K562 treated with DMSO at 1 percent for 24 hours (cell line): Measurements from ENCODE around the gene MIX23. TPM values are rescaled to one million over a fixed set of nuclear protein-coding genes. Genes with fewer than 3 reads are reported as not detected.

ENCODE experiments used
- total RNA-seq: library from RNA; unstranded; fragments of 300-600 nt; gene quantifications from 2 replicates; pipeline ENCODE4 v1.2.3, GENCODE V29; 2022; ENCODE audit warnings: low read depth; ENCODE audit not compliant: insufficient read depth

Gene MIX23
- total RNA-seq, result 17.5 and 19.8 TPM in 2 replicates

DNA sequence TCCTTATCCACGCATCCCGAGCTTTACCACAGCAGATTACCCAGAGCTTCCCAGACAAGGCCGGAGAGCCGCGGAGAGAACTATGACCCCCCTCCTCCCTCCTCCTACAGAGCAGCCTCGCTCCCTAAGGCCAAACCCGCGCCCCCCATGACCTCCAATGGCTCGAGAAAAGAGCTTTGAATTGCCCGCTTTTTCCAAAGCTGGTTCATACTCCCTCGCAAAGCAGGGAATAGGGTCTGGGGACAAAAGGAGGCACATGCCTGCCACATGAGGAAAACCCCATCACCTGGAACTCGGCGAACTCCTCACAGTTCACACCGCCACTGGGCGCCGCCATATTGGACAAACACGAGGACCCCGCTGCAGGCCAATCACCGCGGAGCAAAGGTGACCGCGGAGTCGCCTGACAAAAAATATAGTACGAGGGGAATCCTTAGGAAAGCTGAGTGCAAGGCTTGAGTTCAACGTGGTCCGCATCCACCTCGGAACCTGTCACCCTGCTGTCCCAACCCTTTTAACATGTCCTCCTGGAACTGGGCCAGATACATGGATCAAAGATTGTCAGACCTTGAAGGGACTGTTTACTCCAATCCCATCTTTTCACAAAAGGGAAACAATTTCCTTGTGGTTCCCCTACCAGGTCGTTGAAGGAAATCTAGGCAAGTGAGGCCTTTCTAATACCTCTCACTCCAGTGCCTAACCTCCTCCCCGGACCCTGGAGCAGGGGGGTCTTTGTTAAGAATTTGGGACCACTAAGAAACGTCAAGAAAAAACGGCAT is at the start of gene MIX23:
TSS of gene MIX23 (minus strand) at position 344 of the 779 bp plus-strand sequence. CDS start at position 337, 7 bp downstream.

DNA sequence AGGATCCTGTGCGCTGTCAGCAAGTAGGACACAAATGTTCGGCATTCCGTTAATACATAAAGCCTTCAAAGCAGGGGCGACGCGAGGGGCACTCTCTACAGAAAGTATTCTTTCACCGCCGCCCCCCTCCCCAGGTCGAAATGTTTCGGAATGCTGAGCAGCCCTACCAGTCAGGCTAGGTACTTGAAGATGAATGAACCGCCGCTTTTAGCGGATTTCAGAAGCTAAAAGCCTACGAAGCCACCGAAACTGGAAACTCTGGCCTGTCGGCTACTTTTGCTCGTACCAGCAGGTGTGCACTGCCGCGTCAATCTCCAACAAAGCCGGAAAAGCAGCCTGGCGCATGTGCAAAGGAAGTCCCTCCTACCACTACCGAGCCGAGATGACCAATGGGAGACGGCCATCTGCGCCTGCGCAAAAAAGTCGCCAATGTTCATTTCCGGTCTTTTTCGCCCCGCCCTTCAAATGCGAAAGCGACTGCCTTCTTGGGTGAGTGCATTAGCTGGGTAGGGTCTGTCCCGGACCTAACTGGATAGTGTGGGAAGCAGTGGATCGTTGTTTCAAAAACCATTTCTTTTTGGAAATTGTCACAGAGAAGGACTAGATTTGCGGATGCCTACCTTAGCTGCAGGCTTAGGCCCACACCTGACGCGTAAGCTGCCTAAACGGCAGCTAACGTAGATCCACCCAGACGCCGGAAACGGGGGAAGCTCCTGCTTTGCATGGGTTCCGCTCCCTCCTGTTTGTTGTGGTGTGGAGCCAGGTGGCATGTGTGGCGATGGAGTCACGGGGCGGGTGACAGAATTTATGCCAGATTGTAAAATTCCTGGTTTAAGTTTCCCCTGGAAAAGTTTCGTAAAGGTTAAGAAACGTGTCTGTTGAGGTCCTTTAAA is 33.0 kb upstream of the MIX23 start, which contains the start of gene WDR5B:
TSS of gene WDR5B (minus strand) at position 301 of the 893 bp plus-strand sequence. CDS start 534 bp downstream, outside the sequence.

DNA sequence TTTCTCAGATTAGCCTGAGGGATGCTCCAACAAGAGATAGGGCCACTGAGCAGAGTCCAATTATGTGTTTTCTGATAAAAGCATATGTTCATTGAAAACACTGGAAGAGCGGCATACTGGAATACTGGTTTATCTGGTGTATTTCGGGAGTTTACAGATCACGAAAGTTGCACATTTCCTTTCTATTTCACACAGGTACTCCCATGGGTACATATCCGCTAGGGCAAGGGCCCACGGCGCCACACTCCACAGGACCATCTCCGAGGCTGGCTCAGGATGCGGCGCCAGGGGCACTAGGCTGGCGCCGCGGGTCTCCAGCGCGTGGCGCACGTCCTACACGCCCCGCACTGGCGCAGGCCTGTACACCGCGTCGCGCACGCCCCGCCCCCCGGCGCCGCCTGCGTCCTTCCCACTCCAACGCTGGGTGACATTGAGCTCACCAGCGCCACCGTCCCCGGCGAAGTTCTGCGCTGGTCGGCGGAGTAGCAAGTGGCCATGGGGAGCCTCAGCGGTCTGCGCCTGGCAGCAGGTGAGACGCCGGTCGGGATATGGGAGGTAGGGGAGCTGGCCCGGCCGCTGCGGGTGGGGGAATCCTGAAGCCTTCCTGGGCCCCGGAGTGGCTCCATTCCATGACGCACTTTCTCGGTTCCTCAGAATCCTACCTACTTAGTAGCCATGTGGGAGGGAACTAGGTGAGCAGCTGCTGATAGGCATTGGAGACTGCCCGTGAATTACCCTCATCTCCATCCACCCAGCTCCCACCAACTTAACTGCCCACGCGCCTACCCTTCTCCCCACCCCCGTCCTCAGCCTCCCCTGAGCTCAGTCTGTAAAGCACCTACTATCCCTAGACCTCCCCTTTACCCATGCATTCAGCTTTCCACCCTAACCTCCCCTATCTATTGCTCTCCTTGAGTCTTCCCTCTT is 1.0 kb upstream of the MIX23 start, which contains the start of gene FAM162A:
TSS of gene FAM162A (plus strand) at position 412 of the 927 bp plus-strand sequence. CDS start at position 496, 84 bp downstream.

DNA sequence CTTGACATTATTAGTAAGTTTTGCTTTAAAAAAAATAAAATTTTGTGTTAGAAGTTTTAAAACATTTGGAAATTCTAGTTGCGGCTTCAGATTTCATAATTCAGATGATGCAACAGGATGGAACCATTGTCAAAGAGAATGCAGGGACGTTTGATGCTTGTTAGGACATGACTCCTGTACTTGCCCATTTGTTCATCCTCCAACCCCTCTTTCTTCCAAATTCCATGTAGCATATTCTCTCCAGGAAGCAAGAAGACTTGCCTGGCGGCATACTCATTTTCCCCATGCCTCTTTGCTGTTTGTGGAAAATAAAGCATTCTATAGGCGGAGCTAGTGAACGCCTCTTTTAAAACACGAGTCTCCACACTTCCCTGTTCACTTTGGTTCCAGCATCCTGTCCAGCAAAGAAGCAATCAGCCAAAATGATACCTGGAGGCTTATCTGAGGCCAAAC is 58.1 kb downstream of the MIX23 start, which contains the start of gene CSTA:
TSS of gene CSTA (plus strand) at position 378 of the 453 bp plus-strand sequence. CDS start at position 423, 45 bp downstream.

Other genes with a start within 250 kb of the MIX23 start
- gene CASR, start 199.6 kb downstream of the MIX23 start, total RNA-seq, result not detected in 2 replicates
- gene CSTA, start 58.0 kb downstream of the MIX23 start, total RNA-seq, result 10.2 and 10.9 TPM in 2 replicates
- 9.8 and 12.6 TPM in 2 replicates for gene FAM162A, start 951 bp upstream of the MIX23 start, total RNA-seq
- 2.0 and 2.3 TPM in 2 replicates for gene WDR5B, start 32.8 kb upstream of the MIX23 start, total RNA-seq
- 11.4 and 17.1 TPM in 2 replicates for gene KPNA1, start 131.7 kb upstream of the MIX23 start, total RNA-seq
- 5.4 and 7.0 TPM in 2 replicates for gene PARP9, start 181.1 kb upstream of the MIX23 start, total RNA-seq
- 6.7 and 7.4 TPM in 2 replicates for gene DTX3L, start 181.1 kb upstream of the MIX23 start, total RNA-seq
- 0.20 TPM in 1 of 2 replicates, not detected in the other for gene PARP15, start 194.4 kb upstream of the MIX23 start, total RNA-seq